ENCODE results near the gene ARFGAP3.
"Not testable (repeated sequence)": the region's sequence is repeated elsewhere in the genome, so short reads cannot be mapped to it uniquely, and the experiment has no call there.

ARFGAP3 gene

DNA sequence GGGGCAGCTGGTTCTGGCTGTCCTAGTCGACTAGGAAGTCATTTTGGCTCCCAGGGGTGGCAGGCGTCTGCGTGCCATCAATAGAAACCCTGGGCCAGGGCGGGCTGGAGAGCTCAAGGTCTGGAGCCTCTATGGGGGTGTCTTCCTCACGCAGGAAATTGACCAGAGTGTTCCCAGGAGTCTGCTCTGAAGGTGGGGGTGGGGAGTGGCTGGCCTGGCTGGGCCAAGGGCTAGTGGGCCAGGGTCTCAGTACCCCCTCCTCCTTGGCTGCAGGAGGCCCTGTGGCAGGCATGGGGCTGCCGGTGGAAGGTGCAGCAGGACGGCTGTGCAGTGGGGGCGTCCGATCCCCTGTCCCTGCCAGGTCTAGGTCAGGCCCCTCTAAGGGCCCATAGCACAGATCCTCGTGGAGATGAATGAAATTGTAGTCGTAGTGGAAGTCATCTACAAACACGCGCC is 64.6 kb downstream of the ARFGAP3 start:
- FAIRE-seq, result no peak

DNA sequence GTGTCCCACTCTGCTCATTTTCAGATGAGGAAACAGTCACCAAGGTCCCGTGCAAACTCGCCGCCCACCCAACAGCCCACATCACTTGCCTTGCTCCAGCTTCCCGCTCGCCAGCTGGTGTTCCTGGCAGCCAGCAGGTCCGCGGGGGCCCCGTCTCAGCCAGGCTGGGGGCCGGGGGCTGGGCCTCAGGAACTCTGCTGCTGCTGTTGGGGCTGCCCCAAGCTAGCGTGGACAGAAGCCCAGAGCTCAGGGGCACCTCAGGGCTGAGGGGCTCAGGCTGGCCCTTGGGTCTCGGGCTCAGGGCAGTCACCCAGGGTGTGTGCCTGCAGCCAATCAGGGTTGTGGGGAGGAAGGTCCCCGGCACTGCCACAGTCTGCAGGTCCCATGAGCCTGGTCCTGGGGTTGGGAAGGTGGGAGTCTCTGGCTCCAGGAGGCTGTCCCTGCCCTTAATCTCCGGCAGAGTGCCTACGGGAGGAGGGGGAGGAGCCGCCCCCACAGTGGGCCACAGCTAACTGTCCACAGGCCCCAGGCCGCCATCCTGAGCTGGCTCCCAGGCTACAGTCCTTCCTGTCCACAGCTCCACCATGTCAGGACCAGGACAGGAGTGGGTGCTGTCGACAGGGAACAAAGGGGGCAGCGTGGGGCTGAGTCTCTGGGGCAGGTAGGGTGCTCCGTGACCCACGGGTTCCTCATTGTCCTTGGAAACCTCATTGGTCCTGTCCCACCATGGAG is 65.2 kb downstream of the ARFGAP3 start:
- no peak for FAIRE-seq

DNA sequence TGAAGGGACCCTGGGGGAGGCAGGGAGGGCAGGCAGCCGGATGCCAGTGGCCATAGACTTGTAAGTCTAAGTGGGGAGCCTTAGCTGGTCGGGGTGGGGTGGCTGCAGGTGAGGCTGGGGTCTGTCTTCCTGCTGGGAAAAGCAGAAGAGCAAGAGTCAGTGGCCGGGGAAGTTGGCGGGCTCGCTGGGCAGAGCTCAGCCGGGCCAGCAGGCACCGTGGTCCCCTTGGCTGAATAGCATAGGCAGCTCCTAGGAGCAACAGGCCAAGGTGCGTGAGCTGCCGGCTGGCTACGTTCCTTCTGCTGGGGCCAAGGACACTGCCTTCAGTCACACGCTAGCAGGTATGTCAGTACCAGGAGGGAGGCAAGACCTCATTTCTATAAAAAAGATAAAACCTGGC is 68.6 kb downstream of the ARFGAP3 start:
- FAIRE-seq, result no peak

DNA sequence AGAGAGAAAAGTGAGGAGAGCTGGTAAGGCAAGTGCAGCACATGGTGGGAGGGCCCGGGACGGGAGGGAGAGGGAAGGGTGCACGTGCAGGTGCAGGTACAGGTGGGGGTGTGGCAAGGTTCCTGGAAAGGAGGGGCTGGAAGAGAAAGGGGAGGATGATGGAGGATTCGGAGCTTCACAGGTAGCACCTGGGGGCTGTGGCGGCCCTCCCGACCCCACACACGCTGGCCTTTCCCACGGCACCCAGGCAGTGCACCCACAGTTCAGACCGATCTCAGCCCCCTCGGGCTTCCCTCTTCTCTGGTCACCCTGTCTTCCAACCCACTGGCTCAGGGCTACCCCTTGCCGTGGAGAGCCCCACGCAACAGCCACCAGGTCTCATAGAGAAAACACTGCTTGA is 69.1 kb downstream of the ARFGAP3 start:
- FAIRE-seq, result no peak

DNA sequence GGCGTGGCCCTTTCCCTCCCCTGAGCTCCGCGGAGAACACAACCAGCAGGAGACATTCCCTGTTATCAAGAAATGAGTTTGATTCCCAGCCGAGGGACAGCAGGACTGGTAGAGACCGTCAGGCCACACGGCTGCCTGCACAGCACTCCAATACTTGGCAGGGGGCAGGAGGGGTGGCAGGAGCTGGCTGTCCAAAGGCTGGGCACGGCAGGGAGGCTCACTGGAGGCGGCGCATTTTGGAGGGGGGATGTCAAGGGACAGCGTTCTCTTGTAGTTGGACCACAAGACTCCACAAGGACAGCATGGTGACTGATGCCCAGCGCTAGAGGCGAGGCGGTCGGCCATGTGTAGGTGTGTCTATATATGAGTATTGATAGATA is 69.7 kb downstream of the ARFGAP3 start:
- FAIRE-seq, result no peak

DNA sequence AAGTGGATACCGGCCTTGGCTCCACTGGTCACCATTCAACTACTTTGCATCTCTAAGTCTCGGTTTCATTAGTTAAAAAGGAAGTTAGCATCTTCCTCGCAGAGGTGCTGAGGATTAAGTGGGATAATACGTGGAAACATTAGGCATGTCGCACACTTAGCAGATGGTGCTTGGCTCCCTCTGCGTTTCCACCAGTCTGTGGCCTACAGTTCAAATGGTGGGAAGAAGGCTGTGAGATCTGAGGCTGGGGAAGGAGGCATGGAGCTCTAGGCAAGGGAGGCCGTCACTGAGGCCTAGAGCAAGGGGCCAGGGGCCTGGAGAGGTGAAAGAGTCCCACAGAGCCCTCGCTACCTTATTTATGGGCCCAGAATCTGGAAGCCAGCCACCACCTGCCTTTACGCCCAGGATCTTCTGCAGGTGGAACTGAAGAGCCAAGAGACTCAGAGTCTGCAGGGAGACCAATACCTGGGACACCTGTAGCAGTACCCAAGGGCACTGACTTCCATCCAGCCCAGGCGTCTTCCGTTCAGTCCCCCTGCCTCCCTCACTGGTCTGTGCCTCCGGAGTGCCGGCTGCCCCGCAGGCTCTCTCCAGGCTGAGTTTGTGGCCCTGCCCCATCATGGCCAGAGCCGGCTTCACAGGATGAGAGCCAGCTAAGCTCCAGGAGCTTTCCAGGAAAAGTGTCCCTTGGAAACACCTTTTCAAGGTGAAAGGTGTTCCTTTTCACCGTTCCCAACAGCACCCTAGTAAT is 70.3 kb downstream of the ARFGAP3 start:
- no peak for FAIRE-seq

DNA sequence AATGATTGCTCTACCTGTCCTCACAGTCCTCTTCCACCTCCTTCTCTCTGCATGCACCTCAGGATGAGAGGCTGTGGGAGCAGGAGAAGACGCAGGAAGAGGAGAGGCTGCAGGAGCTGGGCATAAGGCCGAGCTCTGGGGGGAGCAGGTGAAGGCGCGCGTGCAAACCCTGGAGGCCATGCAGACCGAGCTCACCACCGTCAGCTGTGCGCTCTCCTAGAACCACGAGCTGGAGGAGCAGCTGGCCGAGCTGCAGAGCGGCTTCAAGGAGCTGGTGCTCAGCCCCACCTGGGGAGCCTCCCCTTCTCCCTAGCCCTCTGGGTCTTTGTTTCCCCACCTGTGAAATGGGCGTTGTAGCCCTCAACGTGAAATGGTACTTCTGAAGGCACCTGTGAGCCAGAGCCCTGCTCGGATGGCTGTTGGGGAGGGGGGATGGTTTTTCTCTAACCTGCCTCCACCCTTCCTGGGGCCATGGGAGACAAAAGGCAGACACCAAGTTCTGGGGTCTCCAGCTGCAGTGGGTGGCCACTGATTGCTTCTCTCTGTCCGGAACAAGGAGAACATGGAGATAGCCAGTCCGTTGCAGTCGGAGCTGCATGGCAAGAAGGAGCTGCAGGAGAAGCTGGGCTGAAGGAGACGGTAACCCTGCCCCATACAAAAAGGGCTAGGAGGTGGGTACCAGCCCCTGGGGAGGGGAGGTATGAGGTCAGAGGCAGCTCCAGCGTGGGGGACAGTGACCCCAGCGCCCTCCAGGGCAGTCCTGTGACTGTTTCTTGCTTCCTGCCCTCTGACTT is 71.2 kb downstream of the ARFGAP3 start:
- FAIRE-seq, result no peak

DNA sequence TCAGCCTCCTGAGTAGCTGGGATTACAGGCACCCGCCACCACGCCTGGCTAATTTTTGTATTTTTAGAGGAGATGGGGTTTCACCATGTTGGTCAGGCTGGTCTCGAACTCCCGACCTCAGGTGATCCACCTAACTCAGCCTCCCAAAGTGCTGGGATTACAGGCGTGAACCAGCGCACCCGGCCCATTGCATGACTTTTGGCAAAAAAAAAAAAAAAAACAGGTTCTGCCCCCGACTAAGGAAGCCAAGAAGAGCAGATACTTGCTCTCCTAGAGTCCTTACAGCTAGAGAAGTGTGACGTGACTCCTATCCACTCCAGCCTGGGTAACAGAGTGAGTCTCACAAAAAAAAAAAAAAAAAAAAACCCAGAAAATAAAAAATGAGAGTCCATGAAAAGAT is 74.8 kb downstream of the ARFGAP3 start:
- FAIRE-seq, result not testable (repeated sequence)

DNA sequence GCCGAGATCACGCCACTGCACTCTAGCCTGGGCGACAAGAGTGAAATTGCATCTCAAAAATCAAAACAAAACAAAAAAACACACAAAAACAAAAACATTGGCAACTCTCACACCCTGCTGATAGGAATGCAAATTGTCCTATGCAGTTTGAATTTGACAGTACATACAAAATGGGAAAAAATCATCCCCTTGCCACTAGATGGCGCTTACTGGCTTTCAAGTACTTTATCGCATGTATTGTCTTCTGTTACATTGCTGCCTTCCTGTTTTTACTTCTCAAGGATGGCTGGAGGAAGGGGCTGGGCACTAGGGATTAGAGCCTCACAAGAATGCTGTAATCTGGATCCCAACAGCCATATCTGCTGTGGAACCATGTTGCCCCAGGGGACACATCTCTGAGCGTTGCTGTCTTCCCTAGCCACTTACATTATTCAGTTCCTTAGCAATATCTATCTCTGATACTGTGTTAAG is 77.0 kb downstream of the ARFGAP3 start:
- FAIRE-seq, result peak; percentile 96

DNA sequence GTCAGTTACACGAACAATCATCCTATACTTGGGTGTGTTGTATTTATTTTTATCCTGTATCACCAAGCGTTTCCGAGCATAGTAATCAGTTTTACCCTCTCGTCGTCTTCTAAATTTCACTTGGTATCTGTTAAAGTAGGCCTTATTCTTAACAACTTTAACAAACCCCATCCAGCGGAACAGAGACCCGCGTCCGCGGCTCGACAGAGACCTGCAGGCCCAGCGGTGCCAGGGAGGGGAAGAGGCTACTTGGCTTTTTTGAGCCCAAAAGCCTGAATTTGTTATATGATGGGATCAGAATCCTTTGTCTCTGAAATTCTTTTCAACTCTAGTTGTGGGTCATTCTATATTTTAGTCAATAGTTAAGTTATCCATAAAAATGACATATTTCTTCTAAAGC is 79.9 kb downstream of the ARFGAP3 start:
- FAIRE-seq, result no peak

DNA sequence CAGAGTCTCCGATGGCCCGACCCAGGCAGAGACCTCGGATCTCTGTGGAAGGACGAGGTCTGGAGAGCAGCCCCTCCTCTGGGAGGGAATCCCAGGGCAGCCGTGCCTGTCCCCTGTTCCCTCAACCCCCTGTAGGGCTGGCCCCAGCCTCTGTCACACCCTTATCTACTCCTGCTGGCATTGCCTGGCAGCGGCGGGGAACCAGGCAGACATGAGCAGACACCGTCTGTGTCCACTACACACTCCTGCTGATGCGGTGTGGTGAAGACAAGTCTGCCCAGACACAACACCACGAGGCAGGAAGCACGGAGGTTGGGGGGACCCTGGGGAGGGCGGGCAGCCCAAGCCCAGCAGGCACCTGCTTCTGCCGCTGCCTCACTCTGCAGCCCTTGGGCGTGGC is 83.9 kb downstream of the ARFGAP3 start:
- FAIRE-seq, result no peak

DNA sequence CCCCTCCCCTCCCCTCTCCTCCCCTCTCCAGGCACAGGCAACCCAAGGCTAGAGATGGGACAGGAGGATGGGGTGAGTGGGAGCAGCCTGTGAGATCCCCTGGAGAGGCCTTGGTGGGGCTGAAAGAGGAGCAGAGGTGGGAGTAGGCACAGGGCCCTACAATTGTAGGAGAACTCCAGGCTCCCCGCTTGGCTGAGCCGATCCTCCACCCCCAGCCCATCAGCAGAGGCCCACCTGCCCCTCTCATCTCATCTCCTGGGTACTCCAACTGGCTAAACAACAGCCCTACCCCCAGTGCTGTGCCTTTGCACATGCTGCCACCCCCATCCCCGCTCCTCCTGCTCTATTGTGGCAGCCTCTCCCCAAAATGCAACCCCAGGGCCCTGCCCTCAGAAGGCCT is 84.4 kb downstream of the ARFGAP3 start:
- no peak for FAIRE-seq

DNA sequence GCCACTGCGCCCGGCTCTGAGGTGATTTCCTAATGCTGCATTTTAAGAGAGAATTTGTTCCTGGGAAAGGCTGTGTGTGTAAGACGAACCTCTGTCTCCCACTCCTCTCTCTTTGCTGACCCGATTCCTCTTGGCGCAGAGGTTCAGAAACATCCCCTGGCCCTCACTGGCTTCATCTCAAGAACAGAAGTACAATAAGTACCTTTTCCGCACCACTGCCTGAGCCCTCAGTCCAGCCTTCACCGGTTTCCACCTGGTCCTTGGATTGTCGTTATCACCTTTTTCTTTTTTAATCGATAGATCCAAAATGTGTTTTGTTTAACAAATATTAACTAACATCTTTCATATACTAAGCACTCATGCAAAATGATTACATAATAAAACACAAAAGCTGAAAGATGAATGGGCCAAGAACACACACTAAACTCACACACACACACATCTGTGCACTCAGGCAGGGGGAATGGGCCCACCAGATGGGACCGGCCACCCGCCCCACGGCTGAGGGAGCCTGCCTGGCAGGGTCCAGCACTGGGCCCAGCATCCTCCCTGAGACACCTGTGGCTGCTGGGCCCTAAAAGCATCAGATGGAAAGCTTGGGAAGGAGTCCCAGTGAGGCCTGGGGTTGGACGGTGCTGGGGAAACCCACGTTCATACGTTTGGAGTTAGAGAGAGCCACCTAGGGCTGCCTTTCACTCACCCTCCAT is 86.0 kb downstream of the ARFGAP3 start:
- no peak for FAIRE-seq

DNA sequence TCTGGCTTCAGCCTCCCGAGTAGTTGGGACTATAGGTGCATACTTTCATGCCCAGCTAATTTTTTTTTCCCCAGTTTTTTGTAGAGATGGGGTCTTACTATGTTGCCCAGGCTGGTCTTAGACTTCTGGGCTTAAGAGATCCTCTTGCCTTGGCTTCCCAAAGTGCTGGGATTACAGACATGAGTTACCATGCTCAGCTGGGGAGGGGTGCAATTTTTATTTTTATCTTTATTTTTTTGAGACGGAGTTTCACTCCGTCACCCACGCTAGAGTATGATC is 86.7 kb downstream of the ARFGAP3 start:
- FAIRE-seq, result no peak

DNA sequence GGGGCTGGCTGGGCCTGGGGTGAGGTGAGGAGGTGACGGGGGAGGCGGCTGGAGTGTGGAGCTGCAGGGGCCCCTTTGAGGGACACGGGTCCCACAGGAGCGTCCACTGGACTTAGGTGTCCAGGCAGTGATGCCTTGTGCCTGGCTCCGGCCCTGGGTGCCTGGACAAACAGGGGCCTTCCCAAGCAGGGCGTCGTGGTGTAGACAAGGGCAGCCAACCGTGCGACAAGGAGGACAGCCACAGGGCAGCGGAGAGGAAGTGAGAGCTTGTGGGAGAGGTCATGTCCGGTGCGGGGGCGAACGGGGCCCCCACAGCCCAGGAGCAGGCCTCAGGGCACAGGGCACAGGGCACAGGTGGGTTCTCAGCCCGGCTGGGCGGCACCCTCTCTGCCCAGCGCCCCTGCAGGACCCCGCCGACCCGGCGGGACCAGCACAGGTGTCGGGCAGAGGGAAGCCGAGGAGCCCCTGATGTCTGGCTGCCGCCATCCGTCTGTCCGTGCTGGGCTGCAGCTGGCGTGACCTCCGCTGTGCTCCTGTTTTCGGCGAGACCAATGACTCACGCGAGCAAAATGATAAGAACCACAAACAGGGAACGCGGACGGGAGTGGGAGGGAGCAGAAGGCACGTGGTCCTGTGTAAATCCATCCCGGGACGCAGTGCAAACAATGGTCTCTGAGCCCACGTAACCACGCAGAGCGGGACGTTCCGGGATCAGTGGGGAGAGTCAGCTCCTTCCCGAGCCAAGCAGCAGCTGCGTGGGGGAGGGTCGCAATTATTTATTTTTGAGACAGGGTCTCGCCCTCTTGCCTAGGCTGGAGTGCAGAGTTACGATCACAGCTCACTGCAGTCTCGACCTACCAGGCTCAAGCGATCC is 87.3 kb downstream of the ARFGAP3 start:
- no peak for FAIRE-seq

DNA sequence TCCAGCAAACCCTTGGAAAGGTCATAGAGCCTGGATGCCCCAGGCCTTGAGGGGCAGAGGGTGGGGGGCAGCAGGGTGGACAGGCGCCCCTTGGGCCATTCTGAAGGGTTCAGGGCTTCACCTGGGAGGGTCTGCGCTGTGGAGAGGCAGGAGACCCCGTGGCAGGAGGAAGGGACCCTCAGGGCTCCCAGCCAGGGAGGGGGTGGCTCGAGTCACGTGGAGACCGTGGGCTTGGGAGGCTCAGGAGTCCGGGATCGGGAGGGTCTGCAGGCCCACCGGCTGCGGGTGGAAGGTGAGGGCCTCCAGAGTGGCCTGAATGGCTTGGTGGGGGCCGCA is 87.9 kb downstream of the ARFGAP3 start:
- no peak for FAIRE-seq

DNA sequence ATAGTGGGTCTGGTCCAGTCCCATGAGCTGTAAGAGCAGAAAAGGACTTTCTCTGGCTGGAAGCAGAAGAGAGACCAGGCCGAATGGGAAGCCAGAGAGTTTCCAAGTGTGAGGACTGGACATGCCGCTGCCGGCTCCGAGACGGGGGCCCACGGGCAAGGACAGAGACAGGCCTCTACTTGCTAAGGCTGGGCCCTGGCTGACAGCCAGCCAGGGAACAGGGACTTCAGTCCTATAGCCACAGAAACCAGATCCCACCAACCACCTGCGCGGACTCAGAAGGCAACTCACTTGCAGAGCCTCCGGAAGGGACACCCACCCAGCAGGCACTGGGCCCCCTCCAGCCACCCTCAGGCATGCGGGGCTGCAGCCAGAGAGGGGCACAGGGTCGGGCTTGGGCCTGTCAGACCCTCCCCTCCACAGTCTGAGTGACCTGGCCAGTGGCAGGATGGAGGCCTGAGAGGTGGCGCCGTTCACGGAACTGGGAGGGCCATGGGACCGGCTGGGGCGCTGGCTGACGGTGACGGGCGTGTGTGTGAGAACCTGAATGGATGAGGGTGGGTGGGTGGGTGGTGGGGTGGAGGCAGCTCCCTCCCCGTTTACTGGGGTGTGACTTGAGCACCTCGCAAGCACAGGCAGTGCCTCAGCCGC is 88.6 kb downstream of the ARFGAP3 start:
- FAIRE-seq, result no peak

DNA sequence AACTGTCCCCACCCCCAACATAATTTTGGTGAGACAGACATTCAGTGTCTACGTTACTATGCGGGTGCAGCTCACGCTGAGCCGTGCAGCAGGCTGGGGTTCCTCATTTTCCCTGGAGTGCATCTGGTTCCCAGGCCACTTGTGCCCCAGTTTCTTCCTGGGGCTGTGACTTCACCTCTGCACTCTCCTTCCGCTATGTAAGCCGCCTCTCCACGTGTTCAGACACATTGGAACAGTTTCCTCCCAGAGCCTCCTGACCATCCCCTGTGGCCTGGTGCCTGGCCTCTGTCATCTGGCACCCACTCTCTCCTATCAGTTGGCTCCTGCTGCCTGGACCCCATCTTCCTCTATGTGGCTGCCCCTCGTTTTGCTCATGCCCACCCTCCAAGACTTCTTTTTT is 90.2 kb downstream of the ARFGAP3 start:
- FAIRE-seq, result no peak

DNA sequence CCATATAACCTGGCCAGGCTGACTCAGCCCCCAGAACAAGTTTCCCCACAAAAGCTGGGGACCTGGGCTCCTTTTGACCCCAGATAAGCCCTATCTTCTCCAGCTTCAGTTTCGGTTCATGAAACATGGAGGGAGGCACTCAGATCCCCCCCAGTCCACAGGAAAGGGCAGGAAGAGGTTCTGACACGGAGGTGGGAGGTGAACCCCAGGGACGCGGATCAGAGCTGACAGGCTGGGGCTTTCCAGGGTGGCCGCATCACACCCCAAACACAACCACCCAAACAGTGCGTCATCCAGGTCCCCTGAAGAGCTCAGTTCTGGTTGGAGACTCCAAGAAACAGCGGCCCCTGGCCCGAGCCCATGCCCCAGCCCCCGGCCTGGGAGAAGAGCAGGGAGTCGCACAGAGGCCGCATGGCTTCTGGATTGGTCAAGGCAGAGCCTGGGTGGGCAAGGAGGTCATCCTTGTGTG is 92.1 kb downstream of the ARFGAP3 start:
- no peak for FAIRE-seq

DNA sequence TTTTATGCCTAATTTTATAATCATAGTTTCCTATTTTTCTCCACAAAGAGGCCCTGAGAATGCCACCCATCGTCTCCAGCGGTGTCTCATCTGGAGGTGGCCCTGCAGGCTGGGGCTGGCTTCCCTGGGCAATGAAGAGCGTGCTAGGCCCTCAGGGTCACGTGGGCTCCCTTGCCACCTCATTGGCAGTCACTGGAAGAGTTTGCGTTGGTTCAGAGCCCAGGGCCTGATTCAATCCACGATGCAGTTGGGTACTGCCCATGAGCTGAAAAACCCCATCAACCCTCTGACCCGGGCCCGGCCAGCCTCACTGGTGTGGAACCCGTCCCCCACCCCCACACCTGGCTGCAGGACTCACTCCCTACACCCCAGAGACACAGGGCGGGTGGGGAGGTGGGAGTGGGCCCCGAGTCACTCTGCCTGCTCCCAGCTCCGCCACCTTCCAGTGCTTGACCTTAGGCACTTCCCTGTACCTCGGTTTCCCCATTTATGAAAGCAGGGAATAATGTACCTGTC is 93.0 kb downstream of the ARFGAP3 start:
- no peak for FAIRE-seq

DNA sequence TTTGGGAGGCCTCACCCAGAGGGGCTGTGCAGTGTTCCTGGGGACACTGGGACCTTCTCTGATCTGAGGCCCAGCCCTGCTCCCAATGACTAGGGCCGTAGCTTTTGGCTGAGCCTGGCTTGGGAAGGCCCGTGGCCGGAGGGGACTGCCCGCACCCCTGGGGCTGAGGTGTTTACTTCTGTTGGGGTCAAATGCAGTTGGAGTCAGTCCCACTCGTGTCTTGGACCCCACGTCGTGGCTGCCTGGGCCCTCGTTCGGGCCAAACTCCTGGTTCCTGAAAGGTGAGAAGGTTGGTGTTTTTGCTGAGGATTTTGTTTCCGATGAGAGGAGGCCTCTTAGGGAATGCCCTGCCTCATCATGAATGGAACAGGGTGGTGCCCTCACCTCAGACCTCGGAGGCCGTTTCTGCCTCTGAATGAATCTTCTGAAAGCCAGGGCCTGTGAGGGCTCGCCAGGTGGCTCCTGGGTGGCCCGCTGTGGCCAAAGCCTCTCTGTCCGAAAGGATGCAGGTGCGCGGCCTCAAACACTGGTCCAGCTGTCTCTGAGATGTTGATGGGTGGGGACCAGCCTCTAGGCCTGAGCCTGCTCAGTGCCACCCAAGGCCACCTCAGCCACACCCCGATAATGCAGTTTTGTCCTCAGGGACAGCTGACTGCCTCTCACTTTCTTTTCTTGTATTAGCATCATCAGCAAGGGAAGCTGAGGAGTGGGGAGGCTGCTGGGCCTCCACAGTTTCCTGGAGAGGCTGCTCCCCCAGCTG is 96.1 kb downstream of the ARFGAP3 start:
- FAIRE-seq, result no peak
